ENCODE measurements around the gene MAPKBP1. TPM values are rescaled to one million over a fixed set of nuclear protein-coding genes. Genes with fewer than 3 reads are reported as not detected.

The MAPKBP1 gene
- total and polyA plus RNA-seq, 9 donors: 10.6 to 46.9 (median 38.9) TPM

DNA sequence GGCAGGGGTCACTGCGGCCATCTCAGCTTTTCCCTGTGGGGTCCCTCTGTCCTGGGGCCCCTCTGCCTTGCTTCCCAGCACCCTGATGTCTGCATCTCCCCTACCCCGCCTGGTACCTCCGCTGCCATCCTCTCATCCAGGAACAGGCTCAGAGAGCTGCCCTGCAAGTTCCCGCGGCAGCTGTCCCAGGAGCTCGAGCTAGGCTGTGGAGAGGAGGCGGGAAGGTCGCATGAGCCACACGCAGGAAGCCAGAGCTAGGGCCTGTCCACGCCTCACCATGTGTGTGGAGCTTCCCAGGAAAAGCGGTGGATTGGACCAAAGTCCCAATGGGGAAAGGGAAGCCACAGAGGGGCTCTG is 76.9 kb downstream of the MAPKBP1 start:
- H3K27ac ChIP-seq: no peak overlapping the region
- peaks cover 3% of the 10 kb centered on the region for H3K4me1 ChIP-seq (ENCODE audit: insufficient read depth)
- WGBS, 3 donors: 24 to 46% (median 32%) methylated on average over 11 of the region's 11 CpGs
- no peaks in the 10 kb centered on the region for H3K36me3 ChIP-seq
- no peak for DNase-seq
- no peak overlapping the region for H3K4me3 ChIP-seq
- H3K9me3 ChIP-seq: no peaks in the 10 kb centered on the region
- H3K27me3 ChIP-seq: no peaks in the 10 kb centered on the region
- intact Hi-C loops (cut with DNase I): no loop called here
- TF ChIP-seq, protein P1, sequence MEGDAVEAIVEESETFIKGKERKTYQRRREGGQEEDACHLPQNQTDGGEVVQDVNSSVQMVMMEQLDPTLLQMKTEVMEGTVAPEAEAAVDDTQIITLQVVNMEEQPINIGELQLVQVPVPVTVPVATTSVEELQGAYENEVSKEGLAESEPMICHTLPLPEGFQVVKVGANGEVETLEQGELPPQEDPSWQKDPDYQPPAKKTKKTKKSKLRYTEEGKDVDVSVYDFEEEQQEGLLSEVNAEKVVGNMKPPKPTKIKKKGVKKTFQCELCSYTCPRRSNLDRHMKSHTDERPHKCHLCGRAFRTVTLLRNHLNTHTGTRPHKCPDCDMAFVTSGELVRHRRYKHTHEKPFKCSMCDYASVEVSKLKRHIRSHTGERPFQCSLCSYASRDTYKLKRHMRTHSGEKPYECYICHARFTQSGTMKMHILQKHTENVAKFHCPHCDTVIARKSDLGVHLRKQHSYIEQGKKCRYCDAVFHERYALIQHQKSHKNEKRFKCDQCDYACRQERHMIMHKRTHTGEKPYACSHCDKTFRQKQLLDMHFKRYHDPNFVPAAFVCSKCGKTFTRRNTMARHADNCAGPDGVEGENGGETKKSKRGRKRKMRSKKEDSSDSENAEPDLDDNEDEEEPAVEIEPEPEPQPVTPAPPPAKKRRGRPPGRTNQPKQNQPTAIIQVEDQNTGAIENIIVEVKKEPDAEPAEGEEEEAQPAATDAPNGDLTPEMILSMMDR (IDR thresholded peaks at IDR 0.05): no peak
- TF ChIP-seq EP300 (IDR thresholded peaks at IDR 0.05) (no peak), POLR2A (IDR thresholded peaks at IDR 0.05) (no peak)

GRCh38 chr15:41851755-41852370 is 77.6 kb downstream of the MAPKBP1 start:
- H3K4me1 ChIP-seq (ENCODE audit: insufficient read depth): peaks cover 3% of the 10 kb centered on the region
- no peak overlapping the region for H3K4me3 ChIP-seq
- TF ChIP-seq POLR2A (IDR thresholded peaks at IDR 0.05) (no peak), EP300 (IDR thresholded peaks at IDR 0.05) (no peak)
- TF ChIP-seq, protein P1 (IDR thresholded peaks at IDR 0.05): no peak
- no peak for DNase-seq
- H3K27me3 ChIP-seq: no peaks in the 10 kb centered on the region
- no peak overlapping the region for H3K27ac ChIP-seq
- no peaks in the 10 kb centered on the region for H3K36me3 ChIP-seq
- intact Hi-C loops (cut with DNase I): no loop called here
- WGBS, 3 donors: 58 to 70% (median 62%) methylated on average over 8 of the region's 8 CpGs
- no peaks in the 10 kb centered on the region for H3K9me3 ChIP-seq

DNA sequence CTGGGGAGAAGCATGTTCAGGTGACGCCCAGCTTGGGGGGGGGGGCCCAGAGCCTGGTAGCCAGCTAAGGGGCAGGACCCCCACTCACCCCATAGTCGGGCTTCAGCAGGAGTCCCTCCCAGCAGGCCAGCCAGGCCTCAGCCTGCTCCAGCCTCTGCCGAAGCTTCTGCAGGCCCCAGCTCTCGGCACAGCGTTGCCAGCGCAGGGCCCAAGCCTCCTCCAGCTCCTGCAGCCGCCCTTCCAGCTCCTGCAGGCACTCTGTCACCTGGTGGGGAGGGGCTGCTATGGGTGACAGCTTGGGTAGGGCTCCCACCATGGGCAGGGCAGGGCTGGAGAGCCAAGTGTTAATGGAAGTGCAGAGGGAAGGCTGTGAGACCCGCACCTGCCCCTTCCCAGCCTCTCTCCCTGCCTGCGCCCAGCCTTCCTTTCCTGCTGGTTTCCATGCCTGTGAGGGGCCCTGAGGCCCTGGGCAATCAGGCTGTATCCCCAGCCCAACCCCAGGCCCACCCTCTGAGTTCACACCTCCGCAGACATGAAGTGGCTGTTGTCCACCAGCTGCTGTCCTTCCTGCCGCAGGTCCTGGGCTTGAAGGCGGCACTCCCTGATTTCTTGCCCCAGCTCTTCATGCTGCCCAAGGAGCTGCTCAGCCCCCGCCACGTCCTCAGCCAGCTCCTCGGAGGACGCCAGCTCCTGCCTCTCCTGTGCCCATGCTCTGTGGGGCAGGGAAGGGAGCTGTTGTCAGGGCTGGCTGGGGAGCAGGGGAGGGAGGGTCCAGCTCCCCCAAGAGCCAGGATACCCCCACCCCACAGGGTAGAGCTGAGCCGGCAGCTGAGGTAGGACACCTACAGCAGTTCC is 78.7 kb downstream of the MAPKBP1 start:
- WGBS, 3 donors: 44 to 53% (median 49%) methylated on average over 16 to 17 of the region's 17 CpGs
- TF ChIP-seq POLR2A (IDR thresholded peaks at IDR 0.05): no peak
- no peak for TF ChIP-seq EP300 (IDR thresholded peaks at IDR 0.05)
- TF ChIP-seq, protein P1 (IDR thresholded peaks at IDR 0.05): no peak
- Histone ChIP-seq H3K27me3 (no peaks in the 10 kb centered on the region), H3K4me3 (no peak overlapping the region), H3K4me1 (ENCODE audit: insufficient read depth) (peaks cover 3% of the 10 kb centered on the region), H3K27ac (no peak overlapping the region), H3K36me3 (no peaks in the 10 kb centered on the region), H3K9me3 (no peaks in the 10 kb centered on the region)
- DNase-seq: no peak
- intact Hi-C loops (cut with DNase I): no loop called here

GRCh38 chr15:41853831-41854230 is 79.5 kb downstream of the MAPKBP1 start:
- no peak for DNase-seq
- Histone ChIP-seq H3K9me3 (no peaks in the 10 kb centered on the region), H3K4me1 (ENCODE audit: insufficient read depth) (peaks cover 3% of the 10 kb centered on the region), H3K27me3 (no peaks in the 10 kb centered on the region), H3K27ac (no peak overlapping the region), H3K4me3 (no peak overlapping the region), H3K36me3 (no peaks in the 10 kb centered on the region)
- intact Hi-C loops (cut with DNase I): no loop called here
- WGBS, 3 donors: 65 to 77% (median 68%) methylated on average over 10 of the region's 10 CpGs
- TF ChIP-seq POLR2A (IDR thresholded peaks at IDR 0.05) (no peak), EP300 (IDR thresholded peaks at IDR 0.05) (no peak)
- TF ChIP-seq, protein P1 (IDR thresholded peaks at IDR 0.05): no peak
